HG03575 (cell line): ENCODE results near the gene VPS45.

Source experiments
- ATAC-seq: cut with Tn5 transposase; IDR thresholded peaks from one replicate; pipeline ENCODE4 v1.9.1; 2021; ENCODE audit not compliant: unreplicated experiment, insufficient number of reproducible peaks, low FRiP score; ENCODE audit errors: extremely low read depth

Gene VPS45

GRCh38 chr1:150152182-150152536 lies 84.6 kb downstream of the VPS45 start:
- ATAC-seq = no peak

GRCh38 chr1:150152772-150153456 lies 85.3 kb downstream of the VPS45 start:
- ATAC-seq = no peak

- ATAC-seq = no peak
Observed at GRCh38 chr1:150154143-150154542, 86.6 kb downstream of the VPS45 start.

GRCh38 chr1:150155413-150156071 lies 88.0 kb downstream of the VPS45 start:
- no peak for ATAC-seq

- no peak for ATAC-seq
Observed at GRCh38 chr1:150156868-150157603, 89.5 kb downstream of the VPS45 start.

- no peak for ATAC-seq
Observed at GRCh38 chr1:150159550-150159949, 92.0 kb downstream of the VPS45 start.

GRCh38 chr1:150160964-150161621 lies 93.5 kb downstream of the VPS45 start:
- no peak for ATAC-seq

GRCh38 chr1:150161747-150162581 lies 94.4 kb downstream of the VPS45 start:
- ATAC-seq = no peak

- ATAC-seq = no peak
Observed at GRCh38 chr1:150162582-150162861, 94.9 kb downstream of the VPS45 start.

- no peak for ATAC-seq
Observed at GRCh38 chr1:150162862-150163706, 95.5 kb downstream of the VPS45 start.

- ATAC-seq = no peak
Observed at GRCh38 chr1:150164224-150164623, 96.6 kb downstream of the VPS45 start.

GRCh38 chr1:150164779-150165178 lies 97.2 kb downstream of the VPS45 start:
- ATAC-seq = no peak

- ATAC-seq = no peak
Observed at GRCh38 chr1:150165622-150166612, 98.3 kb downstream of the VPS45 start.

GRCh38 chr1:150168960-150169601 lies 101.5 kb downstream of the VPS45 start:
- no peak for ATAC-seq

GRCh38 chr1:150171801-150172200 lies 104.2 kb downstream of the VPS45 start:
- ATAC-seq = no peak

- ATAC-seq = no peak
Observed at GRCh38 chr1:150173141-150173585, 105.6 kb downstream of the VPS45 start.

- no peak for ATAC-seq
Observed at GRCh38 chr1:150176593-150176992, 109.0 kb downstream of the VPS45 start.
